ENCODE data around the gene CHAMP1. TPM values are rescaled to one million over a fixed set of nuclear protein-coding genes. Genes with fewer than 3 reads are reported as not detected.

CHAMP1 gene, protein sequence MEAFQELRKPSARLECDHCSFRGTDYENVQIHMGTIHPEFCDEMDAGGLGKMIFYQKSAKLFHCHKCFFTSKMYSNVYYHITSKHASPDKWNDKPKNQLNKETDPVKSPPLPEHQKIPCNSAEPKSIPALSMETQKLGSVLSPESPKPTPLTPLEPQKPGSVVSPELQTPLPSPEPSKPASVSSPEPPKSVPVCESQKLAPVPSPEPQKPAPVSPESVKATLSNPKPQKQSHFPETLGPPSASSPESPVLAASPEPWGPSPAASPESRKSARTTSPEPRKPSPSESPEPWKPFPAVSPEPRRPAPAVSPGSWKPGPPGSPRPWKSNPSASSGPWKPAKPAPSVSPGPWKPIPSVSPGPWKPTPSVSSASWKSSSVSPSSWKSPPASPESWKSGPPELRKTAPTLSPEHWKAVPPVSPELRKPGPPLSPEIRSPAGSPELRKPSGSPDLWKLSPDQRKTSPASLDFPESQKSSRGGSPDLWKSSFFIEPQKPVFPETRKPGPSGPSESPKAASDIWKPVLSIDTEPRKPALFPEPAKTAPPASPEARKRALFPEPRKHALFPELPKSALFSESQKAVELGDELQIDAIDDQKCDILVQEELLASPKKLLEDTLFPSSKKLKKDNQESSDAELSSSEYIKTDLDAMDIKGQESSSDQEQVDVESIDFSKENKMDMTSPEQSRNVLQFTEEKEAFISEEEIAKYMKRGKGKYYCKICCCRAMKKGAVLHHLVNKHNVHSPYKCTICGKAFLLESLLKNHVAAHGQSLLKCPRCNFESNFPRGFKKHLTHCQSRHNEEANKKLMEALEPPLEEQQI
- total RNA-seq = 10 to 100 TPM in 5 of 6 donors, 1 to 10 TPM in 1; 4.6 to 22.4 (median 18.0) TPM

DNA sequence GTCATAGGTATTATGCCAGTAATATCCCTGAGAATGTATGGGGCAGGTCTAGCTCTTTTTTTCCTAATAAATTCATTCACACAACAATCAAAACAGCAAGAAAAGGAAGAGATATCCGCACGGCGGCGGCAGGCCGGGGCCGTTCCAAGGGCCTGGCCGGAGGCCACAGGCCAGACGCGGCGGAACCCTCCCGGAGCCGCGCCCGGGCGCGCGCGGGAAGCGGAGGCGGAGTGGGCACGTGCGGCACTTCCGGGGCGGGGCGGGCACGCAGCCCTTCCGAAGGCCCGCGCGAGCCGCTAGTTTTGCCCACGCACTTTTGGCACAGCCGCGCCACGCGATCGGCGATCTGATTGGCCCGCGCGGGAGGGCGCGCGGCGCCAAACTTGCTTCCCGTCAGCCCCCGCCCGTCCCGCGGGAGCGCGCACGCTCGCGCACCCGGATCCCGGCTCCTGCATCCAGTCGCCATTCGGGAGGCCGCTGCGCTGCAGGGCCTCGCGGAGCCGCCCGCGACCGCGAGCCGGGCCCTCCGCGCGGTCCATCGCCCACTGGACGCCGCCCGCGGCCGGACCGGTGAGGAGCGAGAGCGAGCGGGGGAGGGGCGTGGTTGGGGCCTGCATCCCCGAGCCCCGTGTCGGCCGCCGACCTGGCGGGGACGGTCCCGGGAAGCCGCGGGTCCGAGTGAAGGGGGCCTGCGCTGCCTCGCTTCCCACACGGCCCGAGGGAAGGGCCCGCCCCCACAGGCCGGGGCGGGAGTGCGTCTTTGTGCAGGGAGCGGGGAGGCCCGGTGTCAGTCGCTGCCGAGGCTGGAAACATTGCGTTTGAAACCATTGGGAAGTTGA is at the start of gene CHAMP1:
Gene CHAMP1 (plus strand): TSS at position 430 of the 839 bp plus-strand sequence. CDS start 9,340 bp downstream, outside the sequence.
- no peaks in the 10 kb centered on the region for H3K36me3 ChIP-seq
- H3K27ac ChIP-seq = peak within 1 kb of the TSS; percentile 88 to 94 (median 90)
- peak; percentile 59 to 94 (median 88) for TF ChIP-seq POLR2A (IDR thresholded peaks at IDR 0.05)
- peak in 2 of 4 donors; percentile 48 to 68 for TF ChIP-seq EP300 (IDR thresholded peaks at IDR 0.05)
- TF ChIP-seq, protein P1, sequence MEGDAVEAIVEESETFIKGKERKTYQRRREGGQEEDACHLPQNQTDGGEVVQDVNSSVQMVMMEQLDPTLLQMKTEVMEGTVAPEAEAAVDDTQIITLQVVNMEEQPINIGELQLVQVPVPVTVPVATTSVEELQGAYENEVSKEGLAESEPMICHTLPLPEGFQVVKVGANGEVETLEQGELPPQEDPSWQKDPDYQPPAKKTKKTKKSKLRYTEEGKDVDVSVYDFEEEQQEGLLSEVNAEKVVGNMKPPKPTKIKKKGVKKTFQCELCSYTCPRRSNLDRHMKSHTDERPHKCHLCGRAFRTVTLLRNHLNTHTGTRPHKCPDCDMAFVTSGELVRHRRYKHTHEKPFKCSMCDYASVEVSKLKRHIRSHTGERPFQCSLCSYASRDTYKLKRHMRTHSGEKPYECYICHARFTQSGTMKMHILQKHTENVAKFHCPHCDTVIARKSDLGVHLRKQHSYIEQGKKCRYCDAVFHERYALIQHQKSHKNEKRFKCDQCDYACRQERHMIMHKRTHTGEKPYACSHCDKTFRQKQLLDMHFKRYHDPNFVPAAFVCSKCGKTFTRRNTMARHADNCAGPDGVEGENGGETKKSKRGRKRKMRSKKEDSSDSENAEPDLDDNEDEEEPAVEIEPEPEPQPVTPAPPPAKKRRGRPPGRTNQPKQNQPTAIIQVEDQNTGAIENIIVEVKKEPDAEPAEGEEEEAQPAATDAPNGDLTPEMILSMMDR (IDR thresholded peaks at IDR 0.05) = peak in 3 of 6 experiments; percentile 22 to 39 (median 34)
- TF ChIP-seq POLR2AphosphoS5 (IDR thresholded peaks at IDR 0.05) = peak; percentile 77 to 79
- H3K27me3 ChIP-seq = no peaks in the 10 kb centered on the region
- H3K4me1 ChIP-seq = peaks cover 30 to 49% (median 41%) of the 10 kb centered on the region in 4 donors
- 1 to 2% methylated on average over 13 to 66 of the region's 107 CpGs for WGBS, 2 donors
- peak; percentile 95 to 100 for DNase-seq
- H3K4me3 ChIP-seq = peak within 1 kb of the TSS; percentile 53 to 97 (median 78)
- peak; percentile 95 to 98 for ATAC-seq (ENCODE audit: low FRiP score in 2 of 2)
- H3K9me3 ChIP-seq = no peaks in the 10 kb centered on the region

DNA sequence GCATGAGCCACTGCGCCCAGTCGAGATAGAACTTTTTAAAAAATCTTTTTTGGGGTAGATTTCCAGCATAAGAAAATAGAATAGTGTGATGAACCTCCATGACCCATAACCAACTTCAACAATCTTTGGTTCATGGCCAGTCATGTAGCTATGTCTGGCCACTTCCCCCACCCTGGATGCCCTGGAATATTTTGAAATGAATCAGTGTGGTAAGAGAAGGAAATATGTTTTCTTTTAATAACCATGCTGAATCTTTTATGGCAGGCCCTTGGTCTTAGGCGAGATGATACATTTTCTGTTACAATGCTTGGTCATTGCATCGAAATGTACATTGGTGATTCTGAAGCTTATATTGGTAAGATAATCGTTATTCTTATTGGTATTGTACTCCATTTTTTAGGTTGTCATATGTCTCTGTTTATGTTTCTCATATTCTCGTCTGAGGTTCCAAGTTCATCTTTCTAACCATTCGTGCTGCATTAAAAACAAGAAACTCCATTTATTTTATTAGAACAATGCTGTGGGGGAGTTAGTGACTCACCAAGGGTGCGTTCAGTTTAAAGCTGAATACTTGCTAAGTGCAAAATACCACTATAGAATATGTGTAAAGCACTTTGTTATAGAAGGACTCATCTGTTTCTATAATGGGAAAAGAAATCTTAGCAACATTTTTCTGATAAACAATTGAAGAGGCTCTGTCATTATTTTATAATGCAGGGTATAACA is 49.3 kb upstream of the CHAMP1 start:
- H3K36me3 ChIP-seq = peaks cover 24 to 100% (median 83%) of the 10 kb centered on the region in 4 donors
- no peaks in the 10 kb centered on the region for H3K9me3 ChIP-seq
- 95 to 97% methylated on average over 8 of the region's 8 CpGs for WGBS, 2 donors
- no peak for DNase-seq
- no peaks in the 10 kb centered on the region for H3K27me3 ChIP-seq
- no peaks in the 10 kb centered on the region for H3K4me1 ChIP-seq
- no peak overlapping the region for H3K27ac ChIP-seq
- no peak overlapping the region for H3K4me3 ChIP-seq
- no peak for TF ChIP-seq POLR2A (IDR thresholded peaks at IDR 0.05)
- TF ChIP-seq, protein P1 (IDR thresholded peaks at IDR 0.05) = no peak
- no peak for TF ChIP-seq POLR2AphosphoS5 (IDR thresholded peaks at IDR 0.05)
- no peak for TF ChIP-seq EP300 (IDR thresholded peaks at IDR 0.05)
- no peak for ATAC-seq (ENCODE audit: low FRiP score in 2 of 2)

DNA sequence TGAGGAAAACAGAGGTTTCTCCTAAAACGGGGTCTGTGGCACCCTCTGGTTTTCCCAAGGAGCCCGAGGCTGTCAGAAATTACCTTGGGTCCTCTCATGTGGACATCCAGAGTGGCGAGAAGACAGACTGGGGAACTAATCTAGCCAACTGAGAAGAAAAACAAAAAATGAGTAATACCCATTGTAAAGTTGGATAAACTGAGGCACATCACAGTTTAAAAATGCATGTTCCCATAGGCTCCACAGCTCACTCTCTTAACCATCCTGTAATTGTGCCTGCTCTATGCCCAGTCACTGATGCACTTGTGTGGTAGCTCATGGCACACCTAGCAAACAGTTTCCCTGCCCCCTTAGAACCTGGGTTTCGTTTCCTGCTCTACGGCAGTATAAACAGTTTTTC is 48.1 kb upstream of the CHAMP1 start:
- Histone ChIP-seq H3K4me1 (no peaks in the 10 kb centered on the region), H3K36me3 (peaks cover 18 to 91% (median 80%) of the 10 kb centered on the region in 4 donors), H3K4me3 (no peak overlapping the region), H3K27ac (no peak overlapping the region), H3K27me3 (no peaks in the 10 kb centered on the region), H3K9me3 (no peaks in the 10 kb centered on the region)
- ATAC-seq (ENCODE audit: low FRiP score in 2 of 2) (no peak), DNase-seq (no peak)
- WGBS, 2 donors = 88 to 97% methylated on average over 5 of the region's 5 CpGs
- no peak for TF ChIP-seq POLR2A (IDR thresholded peaks at IDR 0.05)
- TF ChIP-seq, protein P1 (IDR thresholded peaks at IDR 0.05) = no peak
- no peak for TF ChIP-seq POLR2AphosphoS5 (IDR thresholded peaks at IDR 0.05)
- TF ChIP-seq EP300 (IDR thresholded peaks at IDR 0.05) = no peak

Data from upper lobe of left lung (tissue), 6 donors.